ENCODE measurements around the gene CROCC2.

- TF ChIP-seq, protein P1, sequence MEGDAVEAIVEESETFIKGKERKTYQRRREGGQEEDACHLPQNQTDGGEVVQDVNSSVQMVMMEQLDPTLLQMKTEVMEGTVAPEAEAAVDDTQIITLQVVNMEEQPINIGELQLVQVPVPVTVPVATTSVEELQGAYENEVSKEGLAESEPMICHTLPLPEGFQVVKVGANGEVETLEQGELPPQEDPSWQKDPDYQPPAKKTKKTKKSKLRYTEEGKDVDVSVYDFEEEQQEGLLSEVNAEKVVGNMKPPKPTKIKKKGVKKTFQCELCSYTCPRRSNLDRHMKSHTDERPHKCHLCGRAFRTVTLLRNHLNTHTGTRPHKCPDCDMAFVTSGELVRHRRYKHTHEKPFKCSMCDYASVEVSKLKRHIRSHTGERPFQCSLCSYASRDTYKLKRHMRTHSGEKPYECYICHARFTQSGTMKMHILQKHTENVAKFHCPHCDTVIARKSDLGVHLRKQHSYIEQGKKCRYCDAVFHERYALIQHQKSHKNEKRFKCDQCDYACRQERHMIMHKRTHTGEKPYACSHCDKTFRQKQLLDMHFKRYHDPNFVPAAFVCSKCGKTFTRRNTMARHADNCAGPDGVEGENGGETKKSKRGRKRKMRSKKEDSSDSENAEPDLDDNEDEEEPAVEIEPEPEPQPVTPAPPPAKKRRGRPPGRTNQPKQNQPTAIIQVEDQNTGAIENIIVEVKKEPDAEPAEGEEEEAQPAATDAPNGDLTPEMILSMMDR (optimal IDR thresholded peaks at IDR 0.05 in 1 of 3, IDR thresholded peaks at IDR 0.05 in 1 of 3, conservative IDR thresholded peaks at IDR 0.05 in 1 of 3; ENCODE audit: extremely low read depth in 1 of 3, insufficient read depth in 2 of 3, low read length in 3 of 3) = no peak
- TF ChIP-seq EZH2 (IDR thresholded peaks at IDR 0.05; ENCODE audit: low read length) = no peak
Observed at GRCh38 chr2:240892356-240892755, 13.8 kb upstream of the CROCC2 start.

All from keratinocyte (primary cell).